Cerebellar cortex (tissue), 1 donor: ENCODE data around the gene COPG2.

Experiments
- DNase-seq: peaks from one replicate; pipeline ENCODE4 v3.0.0-alpha.2; 2015; ENCODE audit warnings: low spot score

The COPG2 gene

GRCh38 chr7:130473876-130474275 lies 194.7 kb downstream of the COPG2 start:
- no peak for DNase-seq

GRCh38 chr7:130473289-130473688 lies 195.3 kb downstream of the COPG2 start:
- no peak for DNase-seq

GRCh38 chr7:130471974-130472373 lies 196.6 kb downstream of the COPG2 start:
- no peak for DNase-seq

GRCh38 chr7:130468612-130469011 lies 199.9 kb downstream of the COPG2 start:
- no peak for DNase-seq

- no peak for DNase-seq
These were observed 204.8 kb downstream of the COPG2 start for GRCh38 chr7:130463553-130464434.

GRCh38 chr7:130461272-130461671 lies 207.3 kb downstream of the COPG2 start:
- DNase-seq, result no peak

- DNase-seq, result no peak
These were observed 210.3 kb downstream of the COPG2 start for GRCh38 chr7:130458257-130458656.
